ENCODE data around the gene NOL3. TPM values are rescaled to one million over a fixed set of nuclear protein-coding genes. Genes with fewer than 3 reads are reported as not detected.
A peak's percentile ranks its signal among the peaks of the same experiment; 100 is the strongest.

Gene NOL3
- total RNA-seq, 1 experiment from 2014 or later = 32.3 TPM

DNA sequence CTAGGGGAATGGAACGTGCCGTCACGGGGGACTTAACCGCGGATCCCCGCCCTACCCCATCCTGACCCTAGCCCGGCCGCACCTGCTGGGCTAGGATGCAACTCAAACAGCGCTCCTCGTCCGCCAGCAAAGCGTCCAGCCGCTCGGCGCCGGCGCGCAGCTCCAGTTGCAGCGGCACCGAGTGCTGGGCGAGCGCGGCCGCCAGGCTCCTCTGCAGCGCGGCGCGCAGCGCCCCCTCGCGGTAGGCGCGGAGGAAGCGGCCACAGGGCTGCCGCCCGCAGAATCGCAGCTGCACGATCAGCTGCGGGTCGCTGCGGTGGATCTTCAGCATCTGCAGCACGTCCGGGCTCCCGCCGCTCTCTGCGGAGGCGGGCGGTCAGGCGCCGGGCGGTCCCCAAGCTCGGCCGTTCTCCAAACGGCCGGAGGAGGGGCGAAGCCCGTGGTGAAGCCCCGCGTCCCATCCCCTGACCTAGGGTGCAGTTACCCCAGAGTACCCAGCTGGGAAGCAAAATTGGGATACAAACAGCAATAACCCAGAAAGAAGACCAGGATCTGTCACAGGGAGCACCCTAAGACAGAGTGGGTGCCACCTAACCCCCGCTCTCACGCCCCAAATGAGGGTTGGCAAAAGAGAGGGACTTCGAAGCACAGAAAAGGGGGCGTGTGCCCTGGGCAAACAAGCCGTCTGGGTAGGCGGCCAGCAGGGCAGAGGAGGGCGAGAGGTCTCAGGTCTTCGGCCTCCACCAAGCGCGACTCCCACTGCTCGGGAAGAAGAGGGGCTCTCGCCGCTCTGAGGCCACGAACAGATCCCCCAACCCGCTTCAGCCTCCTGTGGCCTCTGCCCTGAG, 14.8 kb upstream of the NOL3 start:
- peak; percentile 56 for DNase-seq (ENCODE audit: low read depth)

DNA sequence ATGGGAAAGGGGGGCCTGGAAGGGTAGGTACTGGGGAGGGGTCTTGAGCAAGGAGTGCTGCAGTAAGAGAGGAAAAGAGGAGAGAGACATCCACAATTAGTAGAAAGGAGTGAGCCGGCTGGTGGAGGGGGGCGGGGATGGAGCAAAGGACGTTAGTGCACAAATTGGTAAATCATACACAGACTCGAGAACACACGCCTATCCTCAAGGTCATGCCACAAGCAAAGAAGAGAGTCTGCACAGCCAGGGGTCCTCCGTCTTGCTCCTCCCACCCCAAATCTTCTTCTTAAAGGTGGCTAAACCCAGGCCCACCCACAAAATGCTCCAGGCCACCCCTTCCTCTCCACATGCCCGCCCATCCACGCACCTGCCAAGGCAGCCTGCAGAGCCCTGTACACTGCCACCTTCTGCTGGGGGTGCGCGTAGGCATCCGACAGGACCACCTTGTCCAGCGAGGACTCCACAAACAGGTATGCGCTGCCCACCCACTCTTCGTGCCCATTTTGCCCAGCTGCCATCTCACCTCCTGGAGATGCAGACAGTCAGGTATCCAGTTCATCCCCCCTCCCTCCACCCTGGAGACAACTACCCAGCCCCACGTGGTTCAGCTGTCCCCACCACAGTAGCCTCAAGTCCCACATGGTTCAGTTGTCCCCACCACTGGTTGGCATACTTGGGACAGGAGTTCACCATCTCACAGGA, 14.0 kb upstream of the NOL3 start:
- no peak for DNase-seq (ENCODE audit: low read depth)

DNA sequence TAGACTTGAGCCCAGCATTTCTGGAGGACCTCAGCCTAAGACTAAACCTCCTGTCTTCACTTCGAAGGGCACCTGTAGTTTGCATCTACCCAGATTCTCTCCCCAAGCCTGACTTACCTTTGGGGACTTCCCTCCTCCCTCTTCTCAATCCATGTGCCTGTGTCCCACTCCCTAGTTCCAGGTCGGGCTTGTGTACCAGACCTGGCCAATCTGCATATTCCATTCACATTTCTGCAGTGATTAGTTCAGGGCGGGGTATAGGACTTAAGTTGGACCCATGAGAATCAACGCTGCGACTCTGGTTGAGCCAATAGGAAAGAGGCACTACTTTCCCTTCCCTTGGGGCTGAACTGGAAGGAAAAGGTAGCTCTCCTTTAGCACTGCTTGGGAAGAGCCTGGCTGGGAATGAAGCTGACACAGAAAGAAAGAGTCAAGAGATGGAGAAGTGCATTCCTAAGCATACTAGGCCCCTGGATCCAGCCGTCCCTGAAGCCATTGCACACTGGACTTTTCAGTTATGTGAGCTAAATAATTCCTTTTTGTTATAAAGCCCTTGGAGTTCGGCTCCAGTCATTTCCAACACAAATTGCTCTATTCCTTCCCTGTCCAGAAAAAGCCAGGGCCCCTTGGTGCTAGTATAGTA, 13.1 kb upstream of the NOL3 start:
- no peak for DNase-seq (ENCODE audit: low read depth)

DNA sequence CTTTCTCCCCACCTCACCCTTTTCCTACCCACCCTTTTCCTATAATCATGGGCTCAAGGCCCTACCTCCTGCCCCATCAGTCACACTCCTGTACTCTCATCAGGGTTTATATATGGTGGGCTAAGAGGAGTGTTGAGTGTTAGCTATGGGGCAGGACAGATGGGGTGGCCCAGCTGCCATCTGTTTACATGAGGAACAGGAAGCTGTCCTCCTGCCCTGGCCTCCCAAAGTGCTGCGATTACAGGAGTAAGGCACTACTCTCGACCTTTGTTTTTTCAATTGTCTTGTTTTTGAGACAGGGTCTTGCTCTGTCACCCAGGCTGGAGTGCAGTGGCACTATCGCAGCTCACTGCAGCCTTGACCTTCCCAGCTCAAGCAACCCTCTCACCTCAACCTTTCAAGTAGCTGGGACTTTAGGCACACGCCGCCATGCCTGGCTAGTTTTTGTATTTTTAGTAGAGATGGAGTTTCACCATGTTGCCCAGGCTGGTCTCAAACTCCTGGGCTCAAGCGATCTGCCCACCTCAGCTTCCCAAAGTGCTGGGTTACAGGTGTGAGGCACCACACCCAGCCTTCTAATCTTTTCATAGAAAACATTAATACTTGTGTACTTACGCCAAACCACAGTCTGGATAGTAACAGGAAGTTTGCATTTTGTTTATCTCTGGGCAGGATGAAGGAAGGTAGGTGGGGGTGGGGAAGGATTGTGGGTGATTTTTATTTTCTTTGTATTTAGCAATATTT, 12.3 kb upstream of the NOL3 start:
- no peak for DNase-seq (ENCODE audit: low read depth)

DNA sequence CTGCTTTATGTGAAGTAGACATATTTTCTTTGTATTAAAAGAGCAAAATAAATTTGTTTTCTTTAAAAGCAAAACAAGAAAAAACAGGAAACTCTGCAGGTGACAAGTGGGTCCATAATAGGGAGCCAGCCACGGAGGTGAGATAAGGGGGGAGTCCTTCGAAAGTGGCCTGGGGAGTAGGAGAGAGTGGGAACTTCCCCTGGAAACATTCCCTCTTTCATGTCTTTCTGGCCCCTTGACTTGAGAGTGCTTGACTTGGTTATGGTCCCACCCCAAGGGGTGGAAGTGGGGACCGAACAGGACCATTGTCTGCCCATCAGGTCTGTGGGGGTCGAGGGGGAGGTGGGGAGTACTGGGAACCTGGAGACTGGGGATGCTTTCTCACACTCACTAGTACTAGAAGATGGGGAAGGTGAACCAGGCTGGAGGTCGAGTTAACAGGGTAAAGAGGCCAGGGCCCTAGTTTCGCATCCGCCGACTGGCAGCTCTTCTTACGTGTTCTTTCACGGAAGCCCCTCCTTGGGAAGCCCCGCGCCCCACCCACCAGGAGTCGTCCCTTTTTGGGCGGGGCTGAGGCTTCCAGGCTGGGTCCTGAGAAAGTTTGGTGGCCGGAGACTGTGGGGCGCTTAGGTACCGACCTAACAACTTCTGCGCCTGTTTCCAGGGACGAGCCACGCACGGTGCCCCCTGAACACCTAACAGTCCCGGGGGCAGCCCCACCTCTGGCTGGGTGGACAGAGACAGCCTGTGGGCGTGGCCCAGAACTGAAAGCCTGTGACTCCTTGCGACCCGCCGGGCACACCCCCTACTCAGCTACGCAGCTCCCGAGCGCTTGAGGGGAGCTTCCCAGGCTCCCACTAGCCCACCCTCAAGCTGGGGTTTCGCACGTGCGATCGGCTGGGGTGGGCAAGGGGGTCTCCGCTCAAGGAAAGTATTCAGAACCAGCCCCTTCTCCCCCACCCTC, 11.4 kb upstream of the NOL3 start:
- peak; percentile 51 for DNase-seq (ENCODE audit: low read depth)

DNA sequence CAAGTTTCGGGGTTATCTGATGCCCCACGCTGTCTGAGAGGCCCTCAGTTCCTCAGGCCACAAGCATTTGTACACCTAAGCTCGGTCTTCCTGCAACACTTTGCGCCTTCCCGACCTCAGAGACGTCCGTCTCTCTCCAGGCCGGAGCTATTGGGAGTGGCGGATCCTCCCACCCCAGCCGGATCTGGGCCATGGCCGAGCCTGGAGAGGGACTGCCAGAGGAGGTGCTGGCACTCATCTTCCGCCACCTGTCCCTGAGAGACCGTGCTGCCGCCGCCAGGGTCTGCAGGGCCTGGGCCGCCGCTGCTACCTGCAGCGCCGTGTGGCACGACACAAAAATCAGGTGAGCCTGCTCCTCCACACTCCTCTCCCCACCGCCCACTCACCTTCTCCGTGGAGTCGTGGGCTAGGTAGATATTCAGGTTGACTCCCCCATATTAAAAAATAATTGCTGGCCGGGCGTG, 8.7 kb upstream of the NOL3 start:
- no peak for DNase-seq (ENCODE audit: low read depth)

DNA sequence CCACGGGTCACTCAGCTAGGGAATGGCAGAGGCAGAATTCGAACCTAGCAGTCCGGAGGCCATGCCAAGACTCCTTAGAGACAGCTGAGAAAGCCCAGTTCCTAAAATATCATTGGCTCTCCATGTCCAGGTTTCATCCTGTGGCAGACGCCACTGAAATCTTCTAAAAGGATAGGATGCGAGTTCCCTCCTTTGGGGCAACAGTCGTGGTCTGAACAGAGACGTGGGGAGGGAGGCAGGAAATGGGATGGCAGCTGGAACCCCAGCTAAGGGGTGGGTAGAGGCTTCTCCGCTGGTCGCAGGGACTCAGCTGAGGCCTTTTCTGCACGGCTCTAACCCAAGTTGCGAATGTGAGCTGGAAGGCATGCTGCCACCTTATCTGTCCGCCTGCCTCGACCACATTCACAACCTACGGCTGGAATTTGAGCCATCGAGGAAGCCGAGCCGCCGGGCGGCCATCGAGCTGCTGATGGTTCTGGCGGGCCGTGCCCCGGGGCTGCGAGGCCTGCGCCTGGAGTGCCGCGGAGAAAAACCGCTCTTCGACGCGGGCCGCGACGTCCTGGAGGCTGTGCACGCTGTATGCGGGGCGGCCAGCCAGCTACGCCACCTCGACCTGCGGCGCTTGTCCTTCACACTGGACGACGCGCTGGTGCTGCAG, 7.7 kb upstream of the NOL3 start:
- DNase-seq (ENCODE audit: low read depth) = no peak

DNA sequence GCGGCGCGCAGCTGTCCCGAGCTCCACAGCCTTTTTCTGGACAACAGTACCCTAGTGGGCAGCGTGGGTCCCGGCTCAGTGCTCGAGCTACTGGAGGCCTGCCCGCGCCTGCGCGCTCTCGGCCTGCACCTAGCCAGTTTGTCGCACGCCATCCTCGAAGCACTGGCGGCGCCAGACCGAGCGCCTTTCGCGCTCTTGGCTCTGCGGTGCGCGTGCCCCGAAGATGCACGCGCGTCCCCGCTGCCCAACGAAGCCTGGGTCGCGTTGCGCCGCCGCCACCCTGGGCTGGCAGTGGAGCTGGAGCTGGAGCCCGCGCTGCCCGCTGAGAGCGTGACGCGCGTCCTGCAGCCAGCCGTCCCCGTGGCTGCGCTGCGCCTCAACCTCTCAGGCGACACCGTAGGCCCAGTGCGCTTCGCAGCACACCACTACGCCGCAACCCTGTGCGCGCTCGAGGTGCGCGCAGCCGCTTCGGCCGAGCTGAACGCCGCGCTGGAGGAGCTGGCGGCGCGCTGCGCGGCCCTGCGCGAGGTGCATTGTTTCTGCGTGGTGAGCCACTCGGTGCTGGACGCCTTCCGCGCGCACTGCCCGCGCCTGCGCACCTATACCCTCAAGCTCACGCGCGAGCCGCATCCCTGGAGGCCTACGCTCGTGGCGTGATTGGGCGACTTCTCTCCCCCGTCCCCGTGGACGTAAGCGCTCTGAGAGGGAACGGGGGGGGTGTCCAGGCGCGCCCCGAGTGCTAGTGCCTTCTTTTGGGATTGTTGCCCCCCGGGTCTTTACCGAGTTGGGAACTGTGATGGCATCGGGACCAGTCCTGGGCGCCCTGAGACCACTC, 7.0 kb upstream of the NOL3 start:
- DNase-seq (ENCODE audit: low read depth) = peak; percentile 66

DNA sequence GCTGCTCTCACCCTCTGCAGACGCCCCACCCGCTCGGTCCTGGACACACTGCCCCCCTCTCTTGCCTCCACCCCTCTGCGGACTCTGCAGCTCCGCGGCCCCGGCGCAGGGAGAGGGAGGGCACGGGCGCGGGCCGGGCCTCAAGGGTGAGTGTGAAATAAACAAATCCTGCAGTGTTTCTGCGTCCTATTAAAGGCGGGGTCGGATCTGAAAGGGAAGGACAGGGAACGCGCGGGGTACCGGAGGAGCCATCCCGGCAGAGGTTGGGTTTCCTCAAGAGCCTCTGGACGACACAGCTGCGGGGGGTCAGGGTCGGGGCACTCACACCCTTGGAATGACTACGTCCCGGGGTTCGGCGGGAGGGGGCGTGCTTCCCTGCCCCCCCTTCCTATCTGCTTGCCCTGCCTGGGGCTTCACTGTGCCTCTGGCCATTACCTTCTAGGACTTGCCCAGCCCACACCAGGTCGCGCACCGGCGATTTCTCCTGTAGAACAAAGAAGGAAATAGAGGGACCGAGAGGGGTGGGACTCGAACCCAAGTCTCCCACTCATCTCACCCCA, 6.3 kb upstream of the NOL3 start:
- DNase-seq (ENCODE audit: low read depth) = no peak

DNA sequence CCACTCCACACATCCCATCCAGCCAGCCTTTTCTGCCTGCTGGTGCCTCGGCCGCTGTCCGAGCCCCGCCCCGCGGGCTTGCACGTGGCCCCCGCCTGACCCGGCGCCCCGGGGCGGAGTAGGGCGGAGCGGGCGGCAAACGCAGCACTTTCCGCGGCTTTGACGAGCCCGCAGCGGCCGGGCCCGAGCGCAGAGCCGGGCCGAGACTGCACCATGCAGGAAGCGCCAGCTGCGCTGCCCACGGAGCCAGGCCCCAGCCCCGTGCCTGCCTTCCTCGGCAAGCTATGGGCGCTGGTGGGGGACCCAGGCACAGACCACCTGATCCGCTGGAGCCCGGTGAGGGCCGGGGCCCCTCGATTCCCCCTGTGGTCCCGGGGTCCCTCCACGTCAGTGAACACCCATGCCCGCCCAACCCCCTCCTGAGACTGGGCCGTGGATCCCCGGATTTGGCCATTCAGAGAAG, 5.7 kb upstream of the NOL3 start, which contains the start of gene HSF4:
Gene HSF4 (plus strand): TSS at position 147 of the 463 bp plus-strand sequence. CDS start 67 bp downstream, at position 214.
- peak; percentile 56 for DNase-seq (ENCODE audit: low read depth)

DNA sequence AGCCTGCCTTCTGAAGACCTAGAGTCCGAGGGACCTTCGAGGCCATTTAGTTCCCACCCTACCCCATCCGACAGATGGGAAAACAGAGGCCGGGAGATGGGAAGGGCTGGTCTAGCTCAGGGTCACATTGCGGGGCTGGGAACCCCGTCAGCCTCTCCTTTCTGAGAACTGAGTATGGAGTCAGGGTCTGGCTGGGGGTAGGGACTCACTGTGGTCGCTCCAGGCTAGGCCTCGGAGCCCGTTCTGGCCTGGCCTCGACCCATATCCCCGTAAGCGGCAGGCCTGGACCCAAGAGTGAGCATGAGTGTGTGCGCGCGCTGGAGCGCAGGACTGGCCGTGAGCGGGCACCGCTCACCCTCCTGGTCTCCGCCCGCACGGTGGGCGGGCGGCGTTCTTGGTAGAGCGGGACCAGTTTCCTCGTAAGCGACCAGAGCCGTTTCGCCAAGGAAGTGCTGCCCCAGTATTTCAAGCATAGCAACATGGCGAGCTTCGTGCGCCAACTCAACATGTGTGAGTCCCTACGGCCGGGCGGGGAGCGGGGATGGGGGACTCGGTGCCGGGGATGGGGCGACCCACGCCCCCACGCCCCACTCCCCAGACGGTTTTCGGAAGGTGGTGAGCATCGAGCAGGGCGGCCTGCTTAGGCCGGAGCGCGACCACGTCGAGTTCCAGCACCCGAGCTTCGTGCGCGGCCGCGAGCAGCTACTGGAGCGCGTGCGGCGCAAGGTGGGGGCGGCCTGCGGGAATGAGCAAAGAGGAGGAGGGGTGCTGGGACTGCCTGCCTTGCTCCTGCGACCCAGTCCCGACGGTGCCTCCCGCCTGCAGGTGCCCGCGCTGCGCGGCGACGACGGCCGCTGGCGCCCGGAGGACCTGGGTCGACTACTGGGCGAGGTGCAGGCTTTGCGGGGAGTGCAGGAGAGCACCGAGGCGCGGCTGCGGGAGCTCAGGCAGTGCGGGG, 4.9 kb upstream of the NOL3 start:
- no peak for DNase-seq (ENCODE audit: low read depth)

DNA sequence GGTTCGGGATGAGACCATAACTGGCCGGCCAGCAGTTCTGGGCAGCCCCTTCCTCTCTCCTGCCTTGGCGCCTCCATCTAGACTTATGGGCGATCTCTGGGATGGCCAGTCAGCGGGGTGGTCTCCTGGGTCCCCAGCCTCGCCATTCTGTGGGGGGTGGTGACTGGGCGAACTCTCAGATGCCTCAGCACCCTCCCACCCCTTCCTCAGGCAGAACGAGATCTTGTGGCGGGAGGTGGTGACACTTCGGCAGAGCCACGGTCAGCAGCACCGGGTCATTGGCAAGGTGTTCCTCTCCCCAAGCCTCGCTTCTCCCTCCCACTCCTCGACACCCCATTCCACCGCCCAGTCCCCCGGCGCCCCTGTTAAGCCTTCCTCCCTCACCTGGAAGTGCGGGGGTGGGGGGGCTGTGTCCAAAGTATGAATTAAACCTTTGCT, 4.2 kb upstream of the NOL3 start:
- DNase-seq (ENCODE audit: low read depth) = no peak

DNA sequence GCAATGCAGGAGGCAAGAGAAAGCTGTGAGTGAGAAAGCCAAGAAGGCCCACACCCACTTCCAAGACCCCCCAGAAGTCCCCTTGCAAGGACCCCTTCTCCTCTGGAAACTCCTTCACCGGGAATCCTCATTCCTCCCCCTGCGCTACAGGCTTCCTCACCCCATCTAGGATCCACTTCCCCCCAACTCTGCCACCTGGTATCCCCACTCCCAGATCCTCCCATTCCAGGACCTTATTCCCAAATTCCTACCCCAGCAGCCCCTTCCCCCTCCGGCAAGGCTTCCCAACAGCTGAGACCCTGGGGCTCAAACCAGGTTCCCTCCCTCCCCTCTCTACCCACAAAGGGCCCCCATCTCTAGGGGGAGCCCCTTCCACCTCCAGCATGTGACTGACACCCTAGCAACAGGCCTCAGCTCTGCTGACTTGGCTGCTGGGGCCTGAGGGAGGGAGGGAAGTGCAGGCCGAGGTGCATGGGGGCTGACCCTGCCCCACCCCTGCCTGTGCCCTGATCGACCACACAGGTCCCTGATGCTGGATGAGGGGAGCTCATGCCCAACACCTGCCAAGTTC, 3.7 kb upstream of the NOL3 start:
- DNase-seq (ENCODE audit: low read depth) = no peak

DNA sequence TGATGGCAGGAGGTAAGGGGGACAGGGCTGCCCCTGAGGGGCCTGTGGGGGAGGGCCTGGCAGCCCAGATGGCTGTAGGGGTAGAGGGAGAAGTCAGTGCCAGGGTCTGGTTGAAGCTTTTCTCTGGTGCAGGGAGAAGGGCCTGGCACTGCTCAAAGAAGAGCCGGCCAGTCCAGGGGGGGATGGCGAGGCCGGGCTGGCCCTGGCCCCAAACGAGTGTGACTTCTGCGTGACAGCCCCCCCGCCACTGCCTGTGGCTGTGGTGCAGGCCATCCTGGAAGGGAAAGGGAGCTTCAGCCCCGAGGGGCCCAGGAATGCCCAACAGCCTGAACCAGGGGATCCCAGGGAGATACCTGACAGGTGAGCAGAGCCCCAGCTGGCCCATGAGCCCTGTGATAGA, 2.8 kb upstream of the NOL3 start:
- DNase-seq (ENCODE audit: low read depth) = no peak

DNA sequence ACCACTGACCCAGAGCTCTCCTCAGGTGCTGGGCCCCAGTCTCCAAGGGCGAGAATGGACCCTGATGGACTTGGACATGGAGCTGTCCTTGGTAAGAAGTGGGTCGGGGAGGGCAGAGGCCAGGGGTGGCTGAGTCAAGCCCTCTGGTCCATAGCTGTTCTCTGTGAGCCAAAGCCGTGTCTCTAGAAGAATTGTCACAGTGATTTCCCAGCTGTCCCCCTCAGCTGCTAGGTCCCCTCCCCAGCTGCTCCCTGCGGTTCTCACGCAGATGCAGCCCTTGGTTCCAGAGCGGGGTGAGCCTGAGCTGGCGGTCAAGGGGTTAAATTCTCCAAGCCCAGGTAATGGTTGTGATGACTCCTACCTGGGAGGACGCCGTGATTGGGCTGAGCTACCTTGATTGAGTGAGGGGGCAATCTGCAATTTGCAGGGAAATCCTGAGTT, 1.3 kb upstream of the NOL3 start:
- no peak for DNase-seq (ENCODE audit: low read depth)

DNA sequence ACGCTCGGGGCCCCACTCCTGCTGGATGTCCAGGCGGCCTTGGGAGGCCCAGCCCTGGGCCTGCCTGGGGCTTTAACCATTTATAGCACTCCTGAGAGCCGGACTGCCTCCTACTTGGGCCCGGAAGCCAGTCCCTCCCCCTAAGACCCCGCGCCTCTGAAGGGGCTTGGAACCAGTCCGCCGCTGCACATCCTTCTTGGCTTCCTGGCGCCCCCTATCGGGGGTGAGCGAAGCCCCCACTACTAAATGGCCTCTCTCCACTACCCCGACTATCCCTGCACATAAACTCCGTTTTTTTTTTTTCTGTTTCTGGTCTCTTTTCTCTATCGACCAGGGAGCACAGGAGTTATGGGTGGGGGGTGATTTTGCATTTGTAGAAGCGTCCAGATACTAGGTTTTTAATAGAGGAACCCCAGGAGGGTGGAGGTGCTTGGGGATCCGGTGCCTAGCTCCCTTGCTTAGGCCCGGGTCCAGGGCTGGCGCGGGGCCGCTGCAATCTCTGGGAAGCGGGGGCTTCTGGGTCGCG, 633 bp upstream of the NOL3 start:
- no peak for DNase-seq (ENCODE audit: low read depth)

All from RPMI7951 (cell line).